HG03469 (cell line): ENCODE results near the gene IL18BP.

Experiments used
- ATAC-seq: cut with Tn5 transposase; IDR thresholded peaks from one replicate; pipeline ENCODE4 v1.9.1; 2021; ENCODE audit warnings: mild to moderate bottlenecking, moderate library complexity, moderate number of reproducible peaks; ENCODE audit not compliant: unreplicated experiment

The IL18BP gene

DNA sequence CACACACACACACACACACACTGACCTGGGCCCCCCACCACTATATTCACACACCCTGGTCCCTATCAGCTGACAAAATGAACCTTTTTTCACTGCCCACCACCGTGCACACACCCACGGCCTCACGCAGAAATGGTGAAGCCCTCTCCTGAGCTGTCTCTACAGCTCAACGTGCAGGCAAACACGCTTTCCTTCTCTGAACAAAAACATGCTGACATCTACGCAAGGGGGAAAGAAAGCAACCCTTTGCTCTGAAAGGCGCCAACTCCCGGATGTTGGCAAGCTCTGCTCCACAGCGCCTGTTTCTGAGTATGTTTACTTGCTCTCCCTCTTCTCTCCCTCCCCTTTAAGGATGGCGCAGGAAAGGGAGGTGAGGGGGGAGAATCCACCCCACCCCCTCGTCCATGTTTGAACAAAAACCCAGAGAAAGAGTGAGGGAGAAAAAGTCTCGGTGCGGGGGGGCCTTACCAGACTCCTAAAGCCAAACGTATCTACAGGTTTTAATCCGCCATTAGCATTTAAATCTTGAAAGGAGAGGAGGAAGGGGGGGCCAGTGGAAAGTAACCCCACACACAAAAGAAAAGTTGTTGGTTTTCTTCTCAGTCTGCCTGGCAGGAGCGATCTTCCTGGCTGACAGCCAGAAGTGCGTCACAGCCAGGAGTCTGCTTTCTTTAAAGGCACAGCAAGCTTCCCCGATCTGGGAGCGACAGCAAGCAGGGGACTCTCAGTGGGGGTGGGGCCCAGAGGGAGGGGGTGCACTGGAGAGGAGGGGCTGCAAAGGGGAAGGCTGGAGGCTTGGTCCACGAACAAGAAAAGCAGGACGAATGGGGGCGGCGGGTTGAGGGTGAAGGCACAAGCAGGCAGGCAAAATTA is 42.0 kb downstream of the IL18BP start:
- no peak for ATAC-seq

DNA sequence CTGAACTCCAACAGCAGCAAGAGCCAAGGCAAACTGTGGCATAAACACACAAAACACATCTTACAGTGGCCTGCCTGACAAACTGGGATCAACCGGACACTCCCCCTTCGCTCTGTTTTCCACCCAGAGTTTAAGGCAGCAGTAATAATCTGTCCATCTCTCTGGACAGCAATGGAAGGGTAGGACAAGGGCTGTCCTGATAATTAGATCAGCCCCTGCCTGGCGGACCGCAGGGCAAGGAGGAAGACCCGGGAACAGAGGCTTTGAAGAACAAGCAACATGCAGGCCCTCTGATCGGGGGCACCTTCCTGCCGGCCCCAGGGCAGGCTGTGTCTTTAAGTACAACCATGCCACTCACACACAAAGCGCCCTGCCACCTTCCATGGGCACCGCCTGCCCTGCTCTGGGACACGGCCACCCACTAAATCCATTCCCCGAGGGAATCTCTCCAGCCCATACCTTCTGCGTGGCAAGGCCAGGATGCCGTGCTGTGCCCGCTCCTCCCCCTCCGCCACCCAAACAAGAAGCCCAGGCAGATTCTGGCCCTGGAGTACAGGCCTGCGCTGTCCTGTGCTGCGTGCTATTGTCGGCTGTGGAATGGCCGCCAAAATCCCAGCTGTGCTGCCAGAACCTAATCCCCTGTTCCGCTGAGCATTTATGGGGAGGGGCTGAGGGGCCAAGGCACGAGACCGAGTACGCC is 42.8 kb downstream of the IL18BP start:
- ATAC-seq: no peak

DNA sequence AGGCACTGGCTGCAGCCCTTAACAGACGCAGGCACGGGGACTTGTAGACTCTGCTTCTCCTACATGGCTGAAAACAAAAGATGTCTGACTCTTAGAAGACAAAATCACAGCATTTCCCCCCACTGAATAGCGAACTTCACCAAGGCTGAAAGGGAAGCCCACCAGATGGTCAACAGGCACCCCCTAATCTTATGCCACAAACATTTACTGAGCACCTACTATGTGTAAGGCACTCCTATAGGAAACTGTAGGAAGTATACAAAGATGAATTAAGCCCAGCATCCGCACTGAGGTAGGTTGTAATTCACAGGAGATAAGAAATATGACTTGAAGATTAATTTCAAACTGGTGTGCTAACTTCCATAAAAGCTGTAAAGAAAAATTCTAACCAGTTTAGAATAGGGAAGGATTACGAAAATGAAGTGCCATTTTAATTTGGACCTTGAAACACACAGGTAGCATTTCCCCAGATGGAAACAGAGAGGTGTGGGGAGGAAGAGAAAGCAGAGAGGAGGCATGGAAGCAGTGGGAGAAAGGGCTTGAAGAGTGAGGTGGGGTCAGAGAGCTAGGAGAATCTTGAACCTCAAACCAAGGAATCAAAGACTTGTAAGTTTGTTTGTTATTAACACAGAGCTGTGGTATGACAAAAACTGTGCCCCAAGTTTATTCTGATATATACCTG is 43.5 kb downstream of the IL18BP start:
- no peak for ATAC-seq

DNA sequence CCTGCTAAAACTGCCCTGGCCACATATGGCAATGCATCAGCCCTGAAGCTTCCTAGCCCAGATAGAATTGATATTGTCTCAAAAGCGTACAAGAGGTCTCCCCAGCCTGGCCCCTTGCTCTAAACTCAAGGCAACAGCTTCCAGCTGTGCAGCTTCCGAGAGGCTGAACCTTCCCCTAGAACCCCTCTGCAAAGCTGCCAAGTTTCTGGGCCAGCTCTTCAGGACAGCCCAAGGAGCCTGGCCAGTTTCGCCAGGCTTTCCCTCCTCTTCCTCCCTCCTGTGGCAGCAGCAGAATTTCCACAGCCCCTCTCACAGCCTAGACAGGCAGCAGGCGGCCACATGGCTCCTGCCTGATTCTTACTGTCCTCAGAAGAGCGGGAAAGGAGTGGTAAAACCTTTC is 47.1 kb downstream of the IL18BP start:
- ATAC-seq: no peak

DNA sequence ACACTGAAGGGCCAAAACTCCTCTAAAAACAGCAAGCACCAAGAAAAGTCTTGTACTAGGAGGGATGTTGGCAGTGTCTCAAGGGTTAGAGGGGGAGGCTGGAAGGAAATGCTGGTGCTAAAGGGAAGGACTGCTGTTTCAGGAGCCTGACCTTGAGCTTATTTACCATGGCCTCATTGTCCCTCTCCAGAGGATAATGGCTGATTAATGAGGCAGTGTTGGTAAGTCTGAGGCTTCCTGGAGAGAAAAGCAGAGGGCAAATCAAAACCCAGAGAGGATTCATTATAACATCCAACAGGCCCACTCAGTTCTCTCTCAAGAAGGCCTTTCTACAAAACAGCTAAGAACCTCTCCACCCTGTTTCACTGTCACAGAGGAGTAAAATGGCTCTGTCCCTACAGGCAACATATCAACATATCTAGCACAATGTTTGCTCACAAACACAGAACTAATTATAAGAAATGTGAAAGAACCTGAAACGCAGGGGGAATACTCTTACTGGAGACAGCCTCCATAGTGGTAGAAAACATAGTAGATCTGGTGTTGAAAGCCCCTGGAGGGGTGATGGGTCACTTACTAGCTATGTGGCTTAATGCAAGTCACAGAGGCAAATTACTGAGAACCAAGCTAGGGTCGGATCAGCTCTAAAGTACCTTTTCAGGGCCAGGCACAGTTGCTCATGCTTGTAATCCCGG is 50.2 kb downstream of the IL18BP start:
- no peak for ATAC-seq
